HepG2 (cell line): ENCODE data around the gene INO80. TPM values are rescaled to one million over a fixed set of nuclear protein-coding genes. Genes with fewer than 3 reads are reported as not detected.

Source experiments
- ATAC-seq: fragments of 200-7000 bp; cut with Tn5 transposase; 3 replicates; pipeline ENCODE4 v1.9.1; 2020; ENCODE audit warnings: mild to moderate bottlenecking, moderate library complexity
- BruUV-seq: library from RNA; stranded (reverse); fragments of 400-500 nt; replicated peaks from 2 replicates; lab custom pipeline; 2021; lab: Mats Ljungman, UMichigan
- CTCF ChIA-PET: fragments of 300-600 bp; formaldehyde crosslinking; extraction: SDS; loops from one replicate; lab custom pipeline; 2021; ENCODE audit warnings: low total read pairs, inconsistent platforms, low intra/inter-chr PET ratio; lab: Yijun Ruan, JAX
- POLR2A ChIA-PET: fragments of 350-600 bp; sonication (Branson Sonifier 250); formaldehyde crosslinking; loops from one replicate; lab custom pipeline; 2020; ENCODE audit warnings: antibody characterized with exemption, inconsistent platforms; lab: Yijun Ruan, JAX
- DNase-seq: peaks from one replicate; pipeline ENCODE4 v3.0.0-alpha.2; 2015; ENCODE audit warnings: low spot score
- FAIRE-seq: peaks from 3 replicates; lab custom pipeline; 2011; peaks lifted over from hg19 to GRCh38; lab: Jason Lieb, UNC
- H2AFZ ChIP-seq: one replicate; pipeline ENCODE4 v1.6.1; 2011; ENCODE audit warnings: low read length, inconsistent platforms
- H3K27ac ChIP-seq: fragments of 300-600 bp; 3 replicates; pipeline ENCODE4 v1.8.0; 2011; ENCODE audit warnings: mixed run types, mild to moderate bottlenecking, mixed read lengths, low read length, inconsistent platforms; ENCODE audit not compliant: insufficient read depth; ENCODE audit errors: extremely low read length
- H3K27me3 ChIP-seq, 2 experiments: fragments of 200-600 bp in 1 of 2; 2 replicates in 1 of 2; 3 replicates in 1 of 2; pipeline versions ENCODE4 v1.6.0 to v1.8.0; 2011; ENCODE audit warnings: low read length in 2 of 2, mild to moderate bottlenecking in 2 of 2, moderate library complexity in 2 of 2, inconsistent platforms in 1 of 2; ENCODE audit not compliant: insufficient read depth in 2 of 2, control insufficient read depth in 1 of 2
- H3K36me3 ChIP-seq, 2 experiments: fragments of 200-600 bp in 1 of 2; replicated peaks in 1 of 2; 2 replicates in 1 of 2; 3 replicates in 1 of 2; pipeline versions ENCODE4 v1.5.1 to v1.8.0; 2011; ENCODE audit warnings: low read length in 2 of 2, inconsistent platforms in 1 of 2; ENCODE audit not compliant: insufficient read depth in 2 of 2, control insufficient read depth in 1 of 2
- H3K4me1 ChIP-seq: 2 replicates; pipeline ENCODE4 v1.5.1; 2012; ENCODE audit warnings: low read length, inconsistent platforms; ENCODE audit not compliant: insufficient read depth
- H3K4me2 ChIP-seq: 2 replicates; pipeline ENCODE4 v1.6.0; 2011; ENCODE audit warnings: low read depth, low read length, inconsistent platforms
- H3K4me3 ChIP-seq, 3 experiments: fragments of 200-600 bp in 1 of 3; sonication (generic), shearing (Covaris generic) in 1 of 3; replicated peaks in 1 of 3; 2 replicates each; pipeline ENCODE4 v1.5.1; 2011 to 2016; ENCODE audit warnings: low read length in 3 of 3, inconsistent platforms in 2 of 3, low read depth in 2 of 3, mild to moderate bottlenecking in 2 of 3, control low read depth in 1 of 3, mixed read lengths in 1 of 3; ENCODE audit not compliant: insufficient read depth in 1 of 3
- H3K79me2 ChIP-seq: one replicate; pipeline ENCODE4 v1.6.1; 2011; ENCODE audit warnings: low read length, inconsistent platforms; ENCODE audit not compliant: insufficient read depth
- H3K9ac ChIP-seq: 2 replicates; pipeline ENCODE4 v1.6.0; 2011; ENCODE audit warnings: mild to moderate bottlenecking, low read depth, low read length, inconsistent platforms; ENCODE audit not compliant: insufficient read depth
- H3K9me3 ChIP-seq: 2 replicates; pipeline ENCODE4 v1.5.1; 2012; ENCODE audit warnings: mild to moderate bottlenecking, low read length
- H4K20me1 ChIP-seq: 2 replicates; pipeline ENCODE4 v1.6.0; 2011; ENCODE audit warnings: inconsistent platforms, mild to moderate bottlenecking, low read length, moderate library complexity; ENCODE audit not compliant: insufficient read depth
- ATF3 ChIP-seq: sonication (generic); formaldehyde crosslinking; IDR thresholded peaks from 2 replicates; pipeline ENCODE4 v1.4.0; 2020; ENCODE audit warnings: missing genetic modification reagents
- E2F5 ChIP-seq: sonication (generic); formaldehyde crosslinking; conservative IDR thresholded peaks from 2 replicates; pipeline ENCODE4 v1.4.0; 2020; ENCODE audit warnings: missing genetic modification reagents
- FOXK1 ChIP-seq: sonication (generic); formaldehyde crosslinking; IDR thresholded peaks from 2 replicates; pipeline ENCODE4 v1.4.0; 2020; ENCODE audit warnings: low read depth, missing genetic modification reagents, borderline replicate concordance
- GZF1 ChIP-seq: sonication (generic); formaldehyde crosslinking; IDR thresholded peaks from 2 replicates; pipeline ENCODE4 v1.5.1; 2020; ENCODE audit warnings: mild to moderate bottlenecking, missing genetic modification reagents
- KDM1A ChIP-seq: IDR thresholded peaks from 2 replicates; pipeline ENCODE4 v1.6.1; 2016; ENCODE audit warnings: missing compliant biosample characterization
- MED1 ChIP-seq: sonication (generic); formaldehyde crosslinking; IDR thresholded peaks from 2 replicates; pipeline ENCODE4 v1.4.0; 2020; ENCODE audit warnings: missing genetic modification reagents
- MEF2D ChIP-seq: sonication (generic); formaldehyde crosslinking; IDR thresholded peaks from 2 replicates; pipeline ENCODE4 v1.5.1; 2020; ENCODE audit warnings: mild to moderate bottlenecking, missing genetic modification reagents
- MTA1 ChIP-seq: sonication (generic); formaldehyde crosslinking; IDR thresholded peaks from 2 replicates; pipeline ENCODE4 v1.4.0; 2020; ENCODE audit warnings: missing genetic modification reagents, mild to moderate bottlenecking, borderline replicate concordance
- PTBP1 ChIP-seq: fragments of 200-400 bp; formaldehyde crosslinking; IDR thresholded peaks from 2 replicates; pipeline ENCODE4 v1.6.1; 2018; ENCODE audit warnings: low read length, low read depth; ENCODE audit not compliant: poor library complexity, severe bottlenecking
- RFX1 ChIP-seq: fragments of 450-650 bp; IDR thresholded peaks from 2 replicates; pipeline ENCODE4 v1.6.1; 2017
- RFX5 ChIP-seq: IDR thresholded peaks from 2 replicates; pipeline ENCODE4 v1.6.1; 2011; ENCODE audit warnings: low read depth, low read length, improper control_type of control experiment
- SMAD9 ChIP-seq: sonication (generic); formaldehyde crosslinking; IDR thresholded peaks from 2 replicates; pipeline ENCODE4 v1.5.1; 2020; ENCODE audit warnings: mild to moderate bottlenecking, missing genetic modification reagents
- TOPORS ChIP-seq: sonication (generic); formaldehyde crosslinking; IDR thresholded peaks from 2 replicates; pipeline ENCODE4 v1.8.0; 2023; ENCODE audit warnings: mild to moderate bottlenecking, missing genetic modification reagents
- ZNF136 ChIP-seq: sonication (generic); formaldehyde crosslinking; IDR thresholded peaks from 2 replicates; pipeline ENCODE4 v1.8.1; 2022; ENCODE audit warnings: low read depth, mild to moderate bottlenecking, moderate library complexity, missing genetic modification reagents
- ZNF496 ChIP-seq: sonication (generic); formaldehyde crosslinking; IDR thresholded peaks from 2 replicates; pipeline ENCODE4 v1.8.1; 2023; ENCODE audit warnings: mild to moderate bottlenecking, moderate library complexity, missing genetic modification reagents; ENCODE audit not compliant: insufficient replicate concordance
- ZNF580 ChIP-seq: IDR thresholded peaks from 2 replicates; pipeline ENCODE4 v1.6.1; 2016; ENCODE audit warnings: low read depth, borderline replicate concordance
- WGBS: methylation state at CpG from one replicate; pipeline ENCODE4 v1.1.6; 2017; ENCODE audit warnings: low lambda C conversion rate; 5-methylcytosine and 5-hydroxymethylcytosine counted together
- in situ Hi-C: cut with HindIII; loops from 2 replicates; pipeline ENCODE4 v1.10.0; 2017; ENCODE audit warnings: low pct_unique_long_range_greater_than_20kb; ENCODE audit not compliant: extremely low pct_ligation_motif_present
- intact Hi-C: fragments of 100-400 bp; cut with micrococcal nuclease; formaldehyde crosslinking; loops from one replicate; pipeline ENCODE4 v1.10.0; 2022; ENCODE audit not compliant: unreplicated experiment
- polyA plus RNA-seq, 8 experiments: library from polyadenylated mRNA; depleted of rRNA in 3 of 8; stranded (reverse) in 7 of 8; unstranded in 1 of 8; fragments of >200 nt; fragmentation: Illumina TruSeq in 4 of 8; extraction: Trizol in 4 of 8; gene quantifications; 2 replicates each; pipeline versions ENCODE4 v1.2.1 to v1.2.3, GENCODE V29; 2011 to 2016; ENCODE audit warnings: low read depth in 4 of 8, missing spikeins in 1 of 8, mixed read lengths in 1 of 8; ENCODE audit not compliant: insufficient read depth in 1 of 8
- total RNA-seq, 5 experiments: library from RNA; depleted of rRNA; stranded (reverse); fragments of >200 nt; fragmentation: Illumina TruSeq; extraction: Trizol; gene quantifications; 2 replicates each; pipeline ENCODE4 v1.2.3, GENCODE V29; 2016; ENCODE audit warnings: low read depth in 1 of 5

Gene INO80
- total and polyA plus RNA-seq, 2 of the 13 experiments (the other 11 are each of a cell fraction or from before 2014, with no cell fraction given): 3.6 to 14.8 TPM

- no peaks in the 10 kb centered on the region for H3K9me3 ChIP-seq
- in situ Hi-C loops (no loop called here), intact Hi-C loops (no loop called here)
- H3K27ac ChIP-seq: no peak overlapping the region
- H3K4me1 ChIP-seq: peaks cover 12% of the 10 kb centered on the region
- WGBS: 100% methylated on average over 2 of the region's 2 CpGs
- no peak for TF ChIP-seq ZNF580 (CRISPR knock-in tag)
- TF ChIP-seq RFX5: no peak
- TF ChIP-seq E2F5 (CRISPR knock-in tag): no peak
- no peak for TF ChIP-seq MTA1 (CRISPR knock-in tag)
- no peak for TF ChIP-seq FOXK1
- no peak for TF ChIP-seq SMAD9 (CRISPR knock-in tag)
- no peak for TF ChIP-seq ATF3
- no peak for TF ChIP-seq GZF1 (CRISPR knock-in tag)
- TF ChIP-seq KDM1A (CRISPR knock-in tag): no peak
- no peak for TF ChIP-seq RFX1
- TF ChIP-seq ZNF496 (CRISPR knock-in tag): no peak
- no peak for TF ChIP-seq PTBP1
- TF ChIP-seq MEF2D: no peak
- TF ChIP-seq TOPORS (CRISPR knock-in tag): no peak
- no peak for TF ChIP-seq ZNF136 (CRISPR knock-in tag)
- no peak for TF ChIP-seq MED1 (CRISPR knock-in tag)
- no peak for FAIRE-seq
- H2AFZ ChIP-seq: no peak overlapping the region
- H4K20me1 ChIP-seq: no peaks in the 10 kb centered on the region
- H3K79me2 ChIP-seq: no peaks in the 10 kb centered on the region
- ChIA-PET POLR2A (no interaction called here), CTCF (no interaction called here)
- H3K4me3 ChIP-seq: no peak overlapping the region
- BruUV-seq: no TSS peak
- peaks cover 7 to 34% of the 10 kb centered on the region in 2 experiments; a peak in 4 of 5 replicates for H3K36me3 ChIP-seq
- no peak overlapping the region for H3K9ac ChIP-seq
- no peak for DNase-seq
- no peaks in the 10 kb centered on the region for H3K27me3 ChIP-seq
- no peak overlapping the region for H3K4me2 ChIP-seq
- ATAC-seq: no peak
These were observed 109.6 kb downstream of the INO80 start for GRCh38 chr15:41006479-41006878.
